ENCODE measurements around the gene C2CD3. TPM values are rescaled to one million over a fixed set of nuclear protein-coding genes. Genes with fewer than 3 reads are reported as not detected.
A peak's percentile ranks its signal among the peaks of the same experiment; 100 is the strongest.

C2CD3 gene
- total RNA-seq, 1 experiment from 2014 or later = 37.9 TPM

DNA sequence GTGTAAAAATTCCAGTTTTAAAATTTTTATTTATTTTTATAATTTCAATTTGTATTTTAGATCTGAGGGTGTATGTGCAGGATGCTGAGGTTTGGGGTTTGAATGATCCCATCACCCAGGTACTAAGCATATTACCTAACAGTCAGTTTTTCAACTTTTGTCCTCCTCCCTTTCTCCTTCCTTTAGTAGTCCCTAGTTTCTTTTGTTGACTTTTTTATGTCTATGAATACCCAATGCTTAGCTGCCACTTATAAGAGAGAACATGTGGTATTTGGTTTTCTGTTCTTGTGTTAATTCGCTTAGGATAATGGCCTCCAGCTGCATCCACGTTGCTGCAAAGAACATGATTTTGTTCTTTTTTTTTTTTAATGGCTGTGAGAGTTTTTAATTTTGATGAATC lies 126.3 kb downstream of the C2CD3 start:
- no peaks in the 10 kb centered on the region for H4K20me1 ChIP-seq (ENCODE audit: insufficient read depth, low read depth, low read length)
- no peak for DNase-seq

DNA sequence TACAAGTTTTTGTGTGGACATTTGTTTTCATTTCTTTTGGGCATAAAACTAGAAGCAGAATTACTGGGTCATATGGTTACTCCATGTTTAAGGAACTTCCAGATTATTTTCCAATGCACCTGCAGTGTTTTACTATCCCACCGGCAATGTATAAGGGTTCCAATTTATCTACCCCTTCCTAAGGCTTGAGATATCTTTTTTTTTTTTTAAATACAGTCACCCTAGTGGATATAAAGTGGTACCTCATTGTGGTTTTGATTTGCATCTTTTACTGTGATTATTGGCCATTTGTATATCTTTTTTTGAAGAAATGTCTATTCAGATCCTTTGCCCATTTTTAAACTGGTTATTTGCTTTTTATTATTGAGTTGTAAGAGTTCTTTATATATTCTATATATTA lies 127.4 kb downstream of the C2CD3 start:
- Histone ChIP-seq H4K20me1 (ENCODE audit: insufficient read depth, low read depth, low read length) (no peaks in the 10 kb centered on the region), H2AFZ (ENCODE audit: low read length) (no peak overlapping the region), H3K9me2 (replicated peaks; ENCODE audit: insufficient read depth, low read length) (no peaks in the 10 kb centered on the region), H3K27me3 (ENCODE audit: low read length) (no peaks in the 10 kb centered on the region), H3K4me3 (ENCODE audit: low read length) (no peak overlapping the region), H3K4me2 (ENCODE audit: low read depth, low read length, poor library complexity, severe bottlenecking) (peak overlapping the region; percentile 12), H3K27ac (ENCODE audit: low read length) (no peak overlapping the region), H3K9ac (ENCODE audit: low read length) (no peak overlapping the region), H3K36me3 (ENCODE audit: insufficient read depth, low read length) (peaks cover 45% of the 10 kb centered on the region), H3K79me2 (ENCODE audit: low read length) (no peaks in the 10 kb centered on the region), H3K4me1 (ENCODE audit: low read length) (peaks cover 16% of the 10 kb centered on the region), H3K9me3 (ENCODE audit: low read length) (no peaks in the 10 kb centered on the region)
- no peak for DNase-seq

More for the DNA sequence above, 126.3 kb downstream of the C2CD3 start:
- Histone ChIP-seq H3K9ac (ENCODE audit: low read length) (no peak overlapping the region), H3K36me3 (ENCODE audit: insufficient read depth, low read length) (peaks cover 40% of the 10 kb centered on the region), H3K79me2 (ENCODE audit: low read length) (no peaks in the 10 kb centered on the region), H3K9me3 (ENCODE audit: low read length) (no peaks in the 10 kb centered on the region), H3K27ac (ENCODE audit: low read length) (no peak overlapping the region), H3K4me1 (ENCODE audit: low read length) (peaks cover 16% of the 10 kb centered on the region), H3K4me3 (ENCODE audit: low read length) (no peak overlapping the region), H3K9me2 (replicated peaks; ENCODE audit: insufficient read depth, low read length) (no peaks in the 10 kb centered on the region), H3K4me2 (ENCODE audit: low read depth, low read length, poor library complexity, severe bottlenecking) (no peak overlapping the region), H2AFZ (ENCODE audit: low read length) (no peak overlapping the region), H3K27me3 (ENCODE audit: low read length) (no peaks in the 10 kb centered on the region)

DNA sequence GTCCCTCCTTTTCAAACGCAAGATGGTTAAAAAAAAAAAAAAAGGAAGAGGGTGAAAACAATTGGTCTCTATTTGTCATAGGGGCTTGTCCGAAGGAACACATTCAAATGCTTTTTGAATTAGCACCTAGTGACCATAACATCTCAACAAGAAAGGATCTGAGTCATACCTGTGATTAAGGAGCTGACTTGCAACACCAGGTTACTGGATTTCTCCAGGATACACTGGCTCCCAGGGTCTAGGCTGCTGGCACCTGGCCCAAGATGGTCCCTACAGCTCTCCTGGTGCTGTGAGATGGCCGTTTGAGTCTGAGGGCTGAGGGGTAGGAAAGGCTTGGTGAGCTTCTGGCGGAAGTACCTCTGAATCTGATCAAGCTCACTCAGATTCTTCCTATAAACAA lies 133.5 kb downstream of the C2CD3 start:
- Histone ChIP-seq H3K9me3 (ENCODE audit: low read length) (no peaks in the 10 kb centered on the region), H3K36me3 (ENCODE audit: insufficient read depth, low read length) (peaks cover 36% of the 10 kb centered on the region), H3K79me2 (ENCODE audit: low read length) (no peaks in the 10 kb centered on the region), H3K27ac (ENCODE audit: low read length) (no peak overlapping the region), H4K20me1 (ENCODE audit: insufficient read depth, low read depth, low read length) (no peaks in the 10 kb centered on the region), H3K4me3 (ENCODE audit: low read length) (no peak overlapping the region), H2AFZ (ENCODE audit: low read length) (no peak overlapping the region), H3K9me2 (replicated peaks; ENCODE audit: insufficient read depth, low read length) (no peaks in the 10 kb centered on the region), H3K9ac (ENCODE audit: low read length) (no peak overlapping the region), H3K4me2 (ENCODE audit: low read depth, low read length, poor library complexity, severe bottlenecking) (no peak overlapping the region), H3K4me1 (ENCODE audit: low read length) (peaks cover 8% of the 10 kb centered on the region), H3K27me3 (ENCODE audit: low read length) (no peaks in the 10 kb centered on the region)
- DNase-seq = no peak

DNA sequence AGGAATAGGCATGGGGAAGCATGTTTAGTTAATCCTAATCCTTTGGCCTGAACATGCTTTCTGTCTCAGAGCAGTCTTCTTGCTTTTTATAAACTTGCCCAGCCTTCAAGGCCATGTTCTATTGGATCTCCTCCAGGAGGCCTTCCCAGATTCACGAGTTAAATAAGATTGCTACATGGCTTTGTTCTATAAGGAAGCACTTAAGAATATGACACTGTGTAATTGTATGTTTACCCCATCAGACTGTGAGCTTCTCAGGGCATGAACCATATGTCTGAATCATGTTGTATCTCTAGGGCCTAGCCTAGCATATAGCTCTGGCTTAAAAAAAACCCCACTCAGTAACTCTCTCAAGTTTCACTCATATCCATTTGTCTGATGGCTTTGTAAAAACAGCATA lies 135.5 kb downstream of the C2CD3 start:
- H3K4me3 ChIP-seq (ENCODE audit: low read length) = no peak overlapping the region
- H2AFZ ChIP-seq (ENCODE audit: low read length) = no peak overlapping the region
- peaks cover 27% of the 10 kb centered on the region for H3K36me3 ChIP-seq (ENCODE audit: insufficient read depth, low read length)
- H3K9me3 ChIP-seq (ENCODE audit: low read length) = no peaks in the 10 kb centered on the region
- H4K20me1 ChIP-seq (ENCODE audit: insufficient read depth, low read depth, low read length) = no peaks in the 10 kb centered on the region
- no peaks in the 10 kb centered on the region for H3K4me1 ChIP-seq (ENCODE audit: low read length)
- H3K27me3 ChIP-seq (ENCODE audit: low read length) = no peaks in the 10 kb centered on the region
- no peak overlapping the region for H3K4me2 ChIP-seq (ENCODE audit: low read depth, low read length, poor library complexity, severe bottlenecking)
- H3K9me2 ChIP-seq (replicated peaks; ENCODE audit: insufficient read depth, low read length) = no peaks in the 10 kb centered on the region
- DNase-seq = no peak
- H3K79me2 ChIP-seq (ENCODE audit: low read length) = no peaks in the 10 kb centered on the region
- no peak overlapping the region for H3K9ac ChIP-seq (ENCODE audit: low read length)
- no peak overlapping the region for H3K27ac ChIP-seq (ENCODE audit: low read length)

DNA sequence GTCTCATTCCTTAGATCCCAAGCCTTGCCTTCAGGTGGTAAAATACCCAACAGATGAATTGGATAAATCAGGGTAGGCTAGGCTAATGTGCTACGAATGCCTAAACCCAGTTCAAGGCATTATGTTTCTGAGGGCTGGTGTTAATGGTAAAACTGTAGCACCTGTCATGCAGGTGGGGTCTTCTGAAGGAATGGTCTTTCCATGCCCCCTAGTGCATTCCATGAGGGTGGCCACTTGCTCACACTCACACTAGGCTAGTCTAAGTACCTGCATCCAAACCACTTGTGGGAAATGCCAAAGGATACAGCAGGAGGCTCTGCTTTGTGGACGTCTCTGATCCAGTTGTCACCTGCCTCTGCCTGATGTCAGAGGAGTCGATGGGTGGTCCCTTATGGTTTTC lies 137.8 kb downstream of the C2CD3 start:
- DNase-seq = no peak

DNA sequence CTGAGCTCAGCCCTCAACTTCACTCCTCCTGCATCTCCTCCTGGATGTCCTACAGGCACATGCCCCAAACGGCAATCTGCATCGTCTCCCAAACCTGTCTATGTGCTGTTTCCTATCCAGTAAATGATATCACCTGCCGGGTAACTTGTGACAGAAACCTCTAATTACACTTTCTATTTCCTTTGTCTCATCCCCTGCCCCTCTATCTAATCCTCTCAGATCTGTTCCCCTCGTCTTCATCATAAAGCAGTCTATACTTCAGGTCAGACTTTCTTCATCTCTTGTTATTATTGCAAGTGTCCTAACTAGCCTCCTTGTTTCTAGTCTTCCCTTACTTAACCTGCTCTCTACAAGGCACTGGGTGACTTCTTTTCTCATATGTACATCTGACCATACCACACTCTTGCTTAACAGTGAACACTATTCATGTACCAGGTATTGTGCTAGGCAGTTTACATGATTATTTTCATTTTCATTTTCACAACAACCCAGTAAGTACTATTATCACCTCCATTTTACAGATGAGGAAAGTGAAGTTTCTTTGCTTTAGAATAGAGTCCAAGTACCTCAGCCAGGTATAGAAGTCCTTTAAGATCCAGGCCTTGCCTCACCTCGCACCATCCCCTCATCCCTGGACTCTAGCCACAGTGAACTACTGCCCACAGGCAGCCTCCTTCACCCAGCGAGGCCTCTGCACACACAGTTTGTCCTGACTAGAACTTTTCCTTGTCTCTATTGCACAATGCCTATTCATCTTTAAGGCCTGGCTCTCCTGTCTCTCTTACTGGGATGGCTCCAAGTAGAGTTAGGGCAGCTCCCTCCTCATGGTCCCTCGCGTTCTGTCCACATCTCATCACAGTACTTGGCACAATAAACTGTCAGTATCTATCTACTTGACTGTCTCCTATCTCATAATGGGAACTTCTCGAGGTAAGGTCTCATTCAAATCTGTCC lies 139.8 kb downstream of the C2CD3 start:
- Histone ChIP-seq H3K27ac (ENCODE audit: low read length) (no peak overlapping the region), H3K4me3 (ENCODE audit: low read length) (no peak overlapping the region), H3K36me3 (ENCODE audit: insufficient read depth, low read length) (peaks cover 12% of the 10 kb centered on the region), H4K20me1 (ENCODE audit: insufficient read depth, low read depth, low read length) (no peaks in the 10 kb centered on the region), H3K9me2 (replicated peaks; ENCODE audit: insufficient read depth, low read length) (no peaks in the 10 kb centered on the region), H3K9me3 (ENCODE audit: low read length) (no peaks in the 10 kb centered on the region), H3K79me2 (ENCODE audit: low read length) (no peaks in the 10 kb centered on the region), H3K9ac (ENCODE audit: low read length) (no peak overlapping the region), H3K27me3 (ENCODE audit: low read length) (no peaks in the 10 kb centered on the region), H3K4me2 (ENCODE audit: low read depth, low read length, poor library complexity, severe bottlenecking) (no peak overlapping the region), H2AFZ (ENCODE audit: low read length) (no peak overlapping the region), H3K4me1 (ENCODE audit: low read length) (no peaks in the 10 kb centered on the region)
- DNase-seq = no peak

More for the DNA sequence above, 137.8 kb downstream of the C2CD3 start:
- Histone ChIP-seq H3K27ac (ENCODE audit: low read length) (no peak overlapping the region), H3K9ac (ENCODE audit: low read length) (no peak overlapping the region), H3K36me3 (ENCODE audit: insufficient read depth, low read length) (peaks cover 17% of the 10 kb centered on the region; the same call in 1 of the 2 replicates), H3K4me1 (ENCODE audit: low read length) (no peaks in the 10 kb centered on the region), H3K9me3 (ENCODE audit: low read length) (no peaks in the 10 kb centered on the region), H4K20me1 (ENCODE audit: insufficient read depth, low read depth, low read length) (no peaks in the 10 kb centered on the region), H3K9me2 (replicated peaks; ENCODE audit: insufficient read depth, low read length) (no peaks in the 10 kb centered on the region), H3K4me2 (ENCODE audit: low read depth, low read length, poor library complexity, severe bottlenecking) (no peak overlapping the region), H3K27me3 (ENCODE audit: low read length) (no peaks in the 10 kb centered on the region), H2AFZ (ENCODE audit: low read length) (no peak overlapping the region), H3K4me3 (ENCODE audit: low read length) (no peak overlapping the region), H3K79me2 (ENCODE audit: low read length) (no peaks in the 10 kb centered on the region)

DNA sequence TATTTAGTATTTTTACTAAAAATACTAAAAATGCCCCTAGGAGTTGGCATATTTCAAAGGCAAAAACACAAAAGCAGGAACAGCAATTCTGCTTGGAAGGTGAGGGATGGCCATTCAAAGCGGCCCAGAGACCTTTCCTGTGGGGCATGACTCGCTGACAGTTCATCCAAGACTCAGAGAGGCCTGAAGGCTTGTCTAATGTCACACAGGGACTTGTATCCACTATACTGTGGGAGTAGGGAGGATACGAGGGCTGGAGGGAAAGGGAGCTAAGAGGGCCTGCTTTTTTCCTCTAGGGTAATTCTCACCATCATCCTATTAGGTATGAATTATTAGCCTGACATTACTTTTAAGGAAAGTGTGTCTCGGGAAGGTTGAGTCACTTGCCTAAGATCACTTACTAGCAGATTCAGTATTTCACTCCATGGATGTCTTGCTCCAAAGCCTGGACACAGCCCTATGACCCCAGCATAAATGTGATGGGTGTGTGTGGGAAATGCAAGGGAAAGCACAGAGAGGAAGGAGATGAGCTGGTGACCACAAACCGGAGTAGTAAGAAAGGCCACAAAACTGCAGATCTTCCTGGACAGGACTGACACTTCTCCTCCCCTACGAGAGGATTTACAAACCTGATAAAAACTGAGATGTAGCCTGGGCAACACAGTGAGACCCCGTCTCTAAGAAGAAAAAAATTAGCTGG lies 145.2 kb downstream of the C2CD3 start:
- DNase-seq = no peak
- no peaks in the 10 kb centered on the region for H3K9me3 ChIP-seq (ENCODE audit: low read length)
- H3K9me2 ChIP-seq (replicated peaks; ENCODE audit: insufficient read depth, low read length) = no peaks in the 10 kb centered on the region
- no peak overlapping the region for H3K4me3 ChIP-seq (ENCODE audit: low read length)
- H3K27me3 ChIP-seq (ENCODE audit: low read length) = no peaks in the 10 kb centered on the region
- no peak overlapping the region for H3K9ac ChIP-seq (ENCODE audit: low read length)
- H3K79me2 ChIP-seq (ENCODE audit: low read length) = no peaks in the 10 kb centered on the region
- H4K20me1 ChIP-seq (ENCODE audit: insufficient read depth, low read depth, low read length) = no peaks in the 10 kb centered on the region
- peaks cover 30% of the 10 kb centered on the region for H3K4me1 ChIP-seq (ENCODE audit: low read length)
- H3K27ac ChIP-seq (ENCODE audit: low read length) = no peak overlapping the region
- no peak overlapping the region for H3K4me2 ChIP-seq (ENCODE audit: low read depth, low read length, poor library complexity, severe bottlenecking)
- no peak overlapping the region for H2AFZ ChIP-seq (ENCODE audit: low read length)
- peaks cover 9% of the 10 kb centered on the region; the same call in 1 of the 2 replicates for H3K36me3 ChIP-seq (ENCODE audit: insufficient read depth, low read length)

DNA sequence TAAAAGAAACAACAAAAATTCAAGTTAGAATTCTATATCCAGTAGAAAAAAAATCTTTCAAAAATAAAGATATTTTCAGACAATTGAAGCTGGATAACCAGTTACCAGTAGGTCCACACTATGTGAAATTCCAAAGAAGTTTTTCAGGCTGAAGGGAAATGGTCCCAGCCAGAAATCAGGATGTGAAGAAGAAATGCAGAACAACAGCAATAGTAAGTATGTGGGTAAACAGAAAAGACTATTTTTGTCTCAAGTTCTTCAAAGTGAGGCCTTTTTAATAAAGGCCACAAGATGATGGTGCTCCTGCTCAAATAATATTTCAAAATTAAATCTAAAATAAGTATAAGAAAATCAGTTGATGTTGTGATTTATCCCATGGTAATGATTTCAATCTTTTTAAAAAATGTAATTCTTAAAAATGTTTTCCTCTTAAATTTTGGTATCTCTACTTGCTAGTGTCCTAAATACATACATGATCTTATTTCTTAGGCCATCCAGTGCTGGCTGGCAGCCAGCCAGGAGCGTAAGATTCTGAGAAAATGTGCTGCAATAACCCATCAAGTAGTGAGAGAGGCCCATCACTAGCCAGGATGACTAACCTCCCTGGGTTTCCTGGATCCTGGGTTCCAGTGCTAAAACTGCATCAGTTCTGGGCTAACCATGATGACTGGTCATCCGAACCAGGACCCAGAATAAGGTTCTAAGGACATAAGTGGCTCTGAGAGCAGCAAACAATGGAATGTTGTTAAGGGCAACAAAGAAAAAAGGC lies 146.4 kb downstream of the C2CD3 start:
- Histone ChIP-seq H3K4me3 (ENCODE audit: low read length) (no peak overlapping the region), H3K9ac (ENCODE audit: low read length) (no peak overlapping the region), H3K27ac (ENCODE audit: low read length) (no peak overlapping the region), H3K4me1 (ENCODE audit: low read length) (peaks cover 40% of the 10 kb centered on the region), H3K27me3 (ENCODE audit: low read length) (no peaks in the 10 kb centered on the region), H3K79me2 (ENCODE audit: low read length) (no peaks in the 10 kb centered on the region), H2AFZ (ENCODE audit: low read length) (no peak overlapping the region), H3K4me2 (ENCODE audit: low read depth, low read length, poor library complexity, severe bottlenecking) (no peak overlapping the region), H3K36me3 (ENCODE audit: insufficient read depth, low read length) (peaks cover 14% of the 10 kb centered on the region; the same call in 1 of the 2 replicates), H3K9me3 (ENCODE audit: low read length) (no peaks in the 10 kb centered on the region), H4K20me1 (ENCODE audit: insufficient read depth, low read depth, low read length) (peaks cover 10% of the 10 kb centered on the region), H3K9me2 (replicated peaks; ENCODE audit: insufficient read depth, low read length) (no peaks in the 10 kb centered on the region)
- no peak for DNase-seq

Measured in Karpas-422 (cell line).